H1 (cell line): ENCODE data around the gene LIN28A. TPM values are rescaled to one million over a fixed set of nuclear protein-coding genes. Genes with fewer than 3 reads are reported as not detected.

Experiments used
- CTCF ChIA-PET: fragments of 300-600 bp; sonication (Branson Sonifier 250); formaldehyde crosslinking; loops from one replicate; lab custom pipeline; 2021; ENCODE audit not compliant: partially characterized antibody; lab: Charles Lee
- POLR2A ChIA-PET: fragments of 300-600 bp; sonication (Branson Sonifier 250); formaldehyde crosslinking; loops from one replicate; lab custom pipeline; 2021; ENCODE audit warnings: inconsistent platforms; ENCODE audit not compliant: partially characterized antibody; lab: Charles Lee
- DNase-seq, 2 experiments: peaks; one replicate each; pipeline versions ENCODE4 v3.0.0 to v3.0.0-alpha.2; 2010 to 2022; ENCODE audit warnings: low spot score in 2 of 2, low read depth in 1 of 2, mixed read lengths in 1 of 2
- FAIRE-seq: peaks from 2 replicates; lab custom pipeline; 2011; peaks lifted over from hg19 to GRCh38; lab: Jason Lieb, UNC
- H2AFZ ChIP-seq: 2 replicates; pipeline ENCODE4 v1.8.1; 2012; ENCODE audit warnings: low read length, inconsistent platforms
- H2AK5ac ChIP-seq: 2 replicates; pipeline ENCODE4 v1.6.1; 2013; ENCODE audit warnings: low read depth, low read length
- H2BK120ac ChIP-seq: replicated peaks from 2 replicates; pipeline ENCODE3; 2013; ENCODE audit warnings: low read depth, low read length, inconsistent platforms
- H2BK12ac ChIP-seq: 2 replicates; pipeline ENCODE4 v1.6.1; 2013; ENCODE audit warnings: low read depth, low read length
- H2BK15ac ChIP-seq: 2 replicates; pipeline ENCODE4 v1.6.1; 2013; ENCODE audit warnings: low read length
- H2BK20ac ChIP-seq: 2 replicates; pipeline ENCODE4 v1.6.1; 2013; ENCODE audit warnings: low read length
- H2BK5ac ChIP-seq: 2 replicates; pipeline ENCODE4 v1.6.1; 2013; ENCODE audit warnings: low read depth, low read length
- H3K14ac ChIP-seq: 2 replicates; pipeline ENCODE4 v1.6.1; 2013; ENCODE audit warnings: inconsistent platforms; ENCODE audit not compliant: insufficient read length
- H3K18ac ChIP-seq: 2 replicates; pipeline ENCODE4 v1.6.1; 2013; ENCODE audit warnings: low read length; ENCODE audit errors: extremely low read depth
- H3K23ac ChIP-seq: 2 replicates; pipeline ENCODE4 v1.6.1; 2013; ENCODE audit warnings: inconsistent platforms; ENCODE audit not compliant: insufficient read length
- H3K23me2 ChIP-seq: 2 replicates; pipeline ENCODE4 v1.6.1; 2013; ENCODE audit warnings: low read depth, low read length
- H3K27ac ChIP-seq: 2 replicates; pipeline ENCODE4 v1.6.1; 2011; ENCODE audit warnings: low read depth, low read length, inconsistent platforms
- H3K27me3 ChIP-seq, 4 experiments: replicated peaks in 1 of 4; 1 replicate in 1 of 4; 2 replicates in 3 of 4; pipeline versions ENCODE4 v1.6.1 to v1.8.1; 2011 to 2013; ENCODE audit warnings: low read length in 3 of 4, mild to moderate bottlenecking in 3 of 4, inconsistent platforms in 2 of 4, mixed read lengths in 2 of 4, moderate library complexity in 1 of 4; ENCODE audit not compliant: control insufficient read depth in 3 of 4, insufficient read depth in 3 of 4; ENCODE audit errors: extremely low read depth in 1 of 4
- H3K36me3 ChIP-seq, 4 experiments: 2 replicates each; pipeline versions ENCODE4 v1.6.1 to v1.8.1; 2011 to 2013; ENCODE audit warnings: mild to moderate bottlenecking in 4 of 4, low read length in 3 of 4, moderate library complexity in 2 of 4, control low read depth in 1 of 4, inconsistent platforms in 1 of 4; ENCODE audit not compliant: insufficient read depth in 4 of 4, control insufficient read depth in 2 of 4
- H3K4ac ChIP-seq: replicated peaks from 2 replicates; pipeline ENCODE3; 2013; ENCODE audit warnings: low read length, low read depth, mixed read lengths, inconsistent platforms; ENCODE audit not compliant: insufficient read length
- H3K4me1 ChIP-seq, 4 experiments: replicated peaks in 1 of 4; 1 replicate in 1 of 4; 2 replicates in 3 of 4; pipeline versions ENCODE4 v1.6.1 to v1.8.1; 2011 to 2013; ENCODE audit warnings: low read length in 3 of 4, inconsistent platforms in 2 of 4, mixed read lengths in 1 of 4; ENCODE audit not compliant: insufficient read depth in 4 of 4, control insufficient read depth in 3 of 4
- H3K4me2 ChIP-seq, 2 experiments: 2 replicates each; pipeline versions ENCODE4 v1.6.1 to v1.8.1; 2011 to 2013; ENCODE audit warnings: low read depth in 2 of 2, low read length in 2 of 2, control low read depth in 1 of 2, inconsistent platforms in 1 of 2, mild to moderate bottlenecking in 1 of 2; ENCODE audit not compliant: insufficient read depth in 1 of 2
- H3K4me3 ChIP-seq, 4 experiments: fragments of 200-600, 300-600 bp in 1 of 4; sonication (generic), shearing (Covaris generic), sonication (Bioruptor Twin) in 1 of 4; 2 replicates each; pipeline versions ENCODE4 v1.5.1 to v1.8.1; 2011 to 2016; ENCODE audit warnings: low read length in 4 of 4, low read depth in 3 of 4, control low read depth in 2 of 4, inconsistent platforms in 2 of 4, mild to moderate bottlenecking in 2 of 4, mixed read lengths in 1 of 4, moderate library complexity in 1 of 4; ENCODE audit not compliant: insufficient read depth in 2 of 4; ENCODE audit errors: extremely low read depth in 1 of 4
- H3K56ac ChIP-seq: replicated peaks from 2 replicates; pipeline ENCODE3; 2013; ENCODE audit warnings: low read depth, mild to moderate bottlenecking, mixed read lengths, low read length, inconsistent platforms; ENCODE audit not compliant: insufficient read length
- H3K79me1 ChIP-seq: 2 replicates; pipeline ENCODE4 v1.6.1; 2013; ENCODE audit warnings: low read depth, low read length, control low read depth
- H3K79me2 ChIP-seq, 2 experiments: 2 replicates each; pipeline versions ENCODE4 v1.6.1 to v1.8.1; 2012 to 2013; ENCODE audit warnings: low read length in 2 of 2, mild to moderate bottlenecking in 2 of 2, inconsistent platforms in 1 of 2; ENCODE audit not compliant: insufficient read depth in 2 of 2, control insufficient read depth in 1 of 2
- H3K9ac ChIP-seq, 4 experiments: replicated peaks in 1 of 4; 1 replicate in 1 of 4; 2 replicates in 3 of 4; pipeline versions ENCODE4 v1.6.1 to v1.8.1; 2011 to 2013; ENCODE audit warnings: low read depth in 3 of 4, low read length in 3 of 4, control low read depth in 2 of 4, mild to moderate bottlenecking in 2 of 4, moderate library complexity in 2 of 4, inconsistent platforms in 1 of 4; ENCODE audit errors: extremely low read depth in 1 of 4
- H3K9me3 ChIP-seq, 2 experiments: 2 replicates each; pipeline versions ENCODE4 v1.6.1 to v1.8.1; 2012 to 2013; ENCODE audit warnings: mild to moderate bottlenecking in 2 of 2, moderate library complexity in 2 of 2, control low read depth in 1 of 2, inconsistent platforms in 1 of 2, low read depth in 1 of 2, low read length in 1 of 2, mixed read lengths in 1 of 2; ENCODE audit not compliant: insufficient read depth in 2 of 2
- H4K20me1 ChIP-seq, 2 experiments: replicated peaks in 1 of 2; 2 replicates each; pipeline versions ENCODE3 to v1.8.1; 2011 to 2013; ENCODE audit warnings: inconsistent platforms in 2 of 2, low read length in 2 of 2, mild to moderate bottlenecking in 1 of 2; ENCODE audit not compliant: insufficient read depth in 2 of 2, control insufficient read depth in 1 of 2
- H4K5ac ChIP-seq: 2 replicates; pipeline ENCODE4 v1.6.1; 2013; ENCODE audit warnings: low read length, low read depth, mixed read lengths, inconsistent platforms; ENCODE audit not compliant: insufficient read length
- H4K8ac ChIP-seq: 2 replicates; pipeline ENCODE4 v1.8.0; 2013; ENCODE audit warnings: mild to moderate bottlenecking, moderate library complexity, low read length, inconsistent platforms; ENCODE audit not compliant: insufficient read depth; ENCODE audit errors: extremely low read depth
- H4K91ac ChIP-seq: replicated peaks from 2 replicates; pipeline ENCODE3; 2013; ENCODE audit warnings: low read length, mixed read lengths, inconsistent platforms; ENCODE audit not compliant: insufficient read length
- ZNF274 ChIP-seq: IDR thresholded peaks from 2 replicates; pipeline ENCODE4 v1.7.0; 2012; ENCODE audit warnings: low read length, borderline replicate concordance; ENCODE audit errors: extremely low read depth
- WGBS, 2 experiments: shearing (Covaris generic) in 1 of 2; methylation state at CpG; one replicate each; pipeline versions ENCODE4 v1.1.6 to v1.1.7; 2013 to 2015; ENCODE audit warnings: low lambda C conversion rate in 2 of 2, mixed read lengths in 2 of 2, inconsistent platforms in 1 of 2, low coverage in 1 of 2, missing lambda C conversion rate in 1 of 2; ENCODE audit not compliant: insufficient replicate concordance in 2 of 2, insufficient coverage in 1 of 2, insufficient read length in 1 of 2; ENCODE audit errors: extremely low coverage in 1 of 2, missing lambda C conversion rate in 1 of 2; 5-methylcytosine and 5-hydroxymethylcytosine counted together
- polyA plus RNA-seq, 7 experiments: library from polyadenylated mRNA; depleted of rRNA in 3 of 7; stranded (reverse) in 5 of 7; unstranded in 2 of 7; fragments of >200 nt in 5 of 7; fragments of 200-250 nt in 2 of 7; gene quantifications; 1 replicate in 5 of 7; 2 replicates in 1 of 7; 4 replicates in 1 of 7; pipeline versions ENCODE4 v1.2.1 to v1.2.3, GENCODE V29; 2011 to 2013; ENCODE audit warnings: missing spikeins in 2 of 7, mixed read lengths in 2 of 7
- total RNA-seq: library from RNA; stranded (reverse); fragmentation: NEBNext Ultra II Directional; extraction: Animal tissue kit (Norgen Biotek cat#: 25700); gene quantifications from 2 replicates; pipeline ENCODE4 v1.2.1, GENCODE V29; 2021

Gene LIN28A
- total and polyA plus RNA-seq, 2 of the 8 experiments (the other 6 are each of a cell fraction or from before 2014, with no cell fraction given): 403 to 1,486 TPM

DNA sequence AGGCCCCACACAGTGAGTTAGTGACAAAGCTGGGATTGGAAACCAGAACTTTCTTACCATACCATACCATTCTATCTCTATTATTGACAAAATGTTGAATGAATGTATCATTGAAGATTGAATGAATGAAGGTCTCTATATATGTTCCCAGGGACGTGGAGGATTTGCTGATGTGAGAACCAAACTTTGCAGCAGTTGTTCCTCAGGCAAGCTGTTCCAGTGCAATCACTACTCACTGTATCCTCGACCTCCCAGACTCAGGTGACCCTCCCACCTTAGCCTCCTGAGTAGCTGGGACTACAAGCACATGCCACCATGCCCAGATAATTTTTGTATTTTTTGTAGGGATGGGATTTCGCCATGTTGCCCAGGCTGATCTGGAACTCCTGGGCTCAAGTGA lies 11.6 kb upstream of the LIN28A start:
- Histone ChIP-seq H3K4me2 (no peak overlapping the region), H3K23me2 (no peaks in the 10 kb centered on the region; the same call in 1 of the 2 replicates), H3K56ac (no peak overlapping the region), H3K27me3 (no peaks in the 10 kb centered on the region), H3K79me1 (no peaks in the 10 kb centered on the region), H3K27ac (no peak overlapping the region), H2AFZ (no peak overlapping the region), H3K14ac (no peak overlapping the region), H3K23ac (no peak overlapping the region), H2BK15ac (no peak overlapping the region), H3K4ac (no peak overlapping the region), H3K9ac (no peak overlapping the region), H4K91ac (no peak overlapping the region), H2BK12ac (no peak overlapping the region), H3K4me1 (no peaks in the 10 kb centered on the region), H3K4me3 (no peak overlapping the region), H2BK5ac (no peak overlapping the region), H3K9me3 (no peaks in the 10 kb centered on the region), H2BK120ac (peak overlapping the region; percentile 33), H3K79me2 (no peaks in the 10 kb centered on the region), H3K18ac (no peak overlapping the region), H2BK20ac (no peak overlapping the region), H2AK5ac (no peak overlapping the region), H4K20me1 (no peaks in the 10 kb centered on the region), H3K36me3 (no peaks in the 10 kb centered on the region), H4K8ac (no peak overlapping the region), H4K5ac (no peak overlapping the region)
- 91% methylated on average over 3 of the region's 3 CpGs; no CpG with 5 or more reads in 1 of the 2 experiments for WGBS, 2 experiments
- no peak for TF ChIP-seq ZNF274
- FAIRE-seq: no peak
- ChIA-PET CTCF (interaction anchor here (0.8 to 3.2 kb wide), 3 partner anchors 10 to 63 kb away, joined by 3 to 17 read pairs (median 4); no protein-coding TSS in a partner anchor), POLR2A (interaction anchor here (12.4 to 15.3 kb wide), 2 partner anchors 12 to 19 kb away, joined by 95 to 166 read pairs; partner anchors contain the start of gene LIN28A)
- no peak for DNase-seq
